Tibial nerve (tissue), 4 donors: Measurements from ENCODE around the gene DCPS. TPM values are rescaled to one million over a fixed set of nuclear protein-coding genes. Genes with fewer than 3 reads are reported as not detected.

Experiments
- DNase-seq, 2 donors: peaks; one replicate each; pipeline ENCODE4 v3.0.0-alpha.2; 2019; ENCODE audit warnings: low spot score in 2 of 2
- H3K27ac ChIP-seq, 4 donors: fragments of 200-600 bp; sonication (generic) in 3 of 4; one replicate each; pipeline ENCODE4 v1.5.1; 2017 to 2019; ENCODE audit warnings: mild to moderate bottlenecking in 1 of 4
- H3K27me3 ChIP-seq, 2 donors: fragments of 200-600 bp; sonication (generic) in 1 of 2; one replicate each; pipeline versions ENCODE4 v1.5.1 to v1.6.0; 2017 to 2019
- H3K36me3 ChIP-seq, 3 donors: fragments of 200-600 bp; sonication (generic); one replicate each; pipeline ENCODE4 v1.5.1; 2018 to 2019
- H3K4me1 ChIP-seq, 4 donors: fragments of 200-600 bp; sonication (generic) in 3 of 4; one replicate each; pipeline ENCODE4 v1.5.1; 2017 to 2019
- H3K4me3 ChIP-seq, 4 donors: fragments of 200-600 bp; sonication (generic) in 3 of 4; one replicate each; pipeline ENCODE4 v1.5.1; 2017 to 2019; ENCODE audit warnings: mild to moderate bottlenecking in 1 of 4, moderate library complexity in 1 of 4
- H3K9me3 ChIP-seq, 4 donors: fragments of 200-600 bp; sonication (generic) in 3 of 4; one replicate each; pipeline ENCODE4 v1.5.1; 2017 to 2019
- EP300 ChIP-seq, 2 donors: sonication (generic); formaldehyde crosslinking; IDR thresholded peaks; one replicate each; pipeline ENCODE4 v1.6.1; 2017; ENCODE audit warnings: antibody characterized with exemption in 2 of 2, mild to moderate bottlenecking in 1 of 2
- POLR2A ChIP-seq, 2 donors: fragments of 450-650 bp; IDR thresholded peaks; one replicate each; pipeline ENCODE4 v1.6.1; 2017; ENCODE audit warnings: antibody characterized with exemption in 2 of 2, mild to moderate bottlenecking in 2 of 2, moderate library complexity in 2 of 2
- WGBS, 2 donors: methylation state at CpG; one replicate each; pipeline ENCODE4 v1.1.5; 2018; 5-methylcytosine and 5-hydroxymethylcytosine counted together
- total RNA-seq, 4 donors: library from RNA; depleted of rRNA; stranded (reverse); fragments of >200 nt; gene quantifications; one replicate each; pipeline ENCODE4 v1.1.0, GENCODE V29; 2016
- TF ChIP-seq, protein P1 (sequence below), 5 experiments: fragments of 200-600 bp in 3 of 5; fragments of 450-650 bp in 2 of 5; sonication (generic) in 3 of 5; IDR thresholded peaks; one replicate each; pipeline ENCODE4 v1.5.1; 2016 to 2019; ENCODE audit warnings: antibody characterized with exemption in 5 of 5, mild to moderate bottlenecking in 3 of 5, moderate library complexity in 2 of 5

DCPS gene
- total RNA-seq, 4 donors from 2014 or later, result 7.1 to 16.4 (median 11.9) TPM

DNA sequence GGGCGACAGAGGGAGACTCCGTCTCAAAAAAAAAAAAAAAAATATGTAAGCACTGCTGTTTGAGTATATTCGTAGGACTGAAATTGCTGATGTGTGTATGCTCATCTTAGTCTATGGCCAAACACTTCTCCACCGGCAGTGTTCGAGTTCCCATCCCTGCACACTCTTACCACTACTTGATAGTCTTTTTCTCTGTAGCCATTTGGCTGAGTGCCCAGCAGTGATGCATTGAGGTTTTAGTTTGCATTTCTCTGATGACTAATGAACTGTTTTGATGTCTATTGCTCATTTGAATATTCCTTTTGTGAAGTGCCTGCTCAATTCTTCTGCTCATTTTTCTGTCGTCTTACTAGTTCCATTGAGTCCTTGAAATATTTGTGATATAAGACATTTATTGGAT is 19.0 kb upstream of the DCPS start:
- DNase-seq, result peak in 1 of 2 donors; percentile 54
- TF ChIP-seq EP300 (IDR thresholded peaks at IDR 0.05) (no peak), POLR2A (IDR thresholded peaks at IDR 0.05) (no peak)
- TF ChIP-seq, protein P1, sequence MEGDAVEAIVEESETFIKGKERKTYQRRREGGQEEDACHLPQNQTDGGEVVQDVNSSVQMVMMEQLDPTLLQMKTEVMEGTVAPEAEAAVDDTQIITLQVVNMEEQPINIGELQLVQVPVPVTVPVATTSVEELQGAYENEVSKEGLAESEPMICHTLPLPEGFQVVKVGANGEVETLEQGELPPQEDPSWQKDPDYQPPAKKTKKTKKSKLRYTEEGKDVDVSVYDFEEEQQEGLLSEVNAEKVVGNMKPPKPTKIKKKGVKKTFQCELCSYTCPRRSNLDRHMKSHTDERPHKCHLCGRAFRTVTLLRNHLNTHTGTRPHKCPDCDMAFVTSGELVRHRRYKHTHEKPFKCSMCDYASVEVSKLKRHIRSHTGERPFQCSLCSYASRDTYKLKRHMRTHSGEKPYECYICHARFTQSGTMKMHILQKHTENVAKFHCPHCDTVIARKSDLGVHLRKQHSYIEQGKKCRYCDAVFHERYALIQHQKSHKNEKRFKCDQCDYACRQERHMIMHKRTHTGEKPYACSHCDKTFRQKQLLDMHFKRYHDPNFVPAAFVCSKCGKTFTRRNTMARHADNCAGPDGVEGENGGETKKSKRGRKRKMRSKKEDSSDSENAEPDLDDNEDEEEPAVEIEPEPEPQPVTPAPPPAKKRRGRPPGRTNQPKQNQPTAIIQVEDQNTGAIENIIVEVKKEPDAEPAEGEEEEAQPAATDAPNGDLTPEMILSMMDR (IDR thresholded peaks at IDR 0.05), result no peak
- Histone ChIP-seq H3K27ac (no peak overlapping the region), H3K9me3 (no peaks in the 10 kb centered on the region), H3K36me3 (peaks cover 0 to 30% (median 0%) of the 10 kb centered on the region in 3 donors), H3K4me1 (peaks cover 0 to 36% (median 5%) of the 10 kb centered on the region in 4 donors), H3K27me3 (no peaks in the 10 kb centered on the region), H3K4me3 (no peak overlapping the region)
- 41% methylated on average over 6 of the region's 6 CpGs for WGBS, 2 donors

DNA sequence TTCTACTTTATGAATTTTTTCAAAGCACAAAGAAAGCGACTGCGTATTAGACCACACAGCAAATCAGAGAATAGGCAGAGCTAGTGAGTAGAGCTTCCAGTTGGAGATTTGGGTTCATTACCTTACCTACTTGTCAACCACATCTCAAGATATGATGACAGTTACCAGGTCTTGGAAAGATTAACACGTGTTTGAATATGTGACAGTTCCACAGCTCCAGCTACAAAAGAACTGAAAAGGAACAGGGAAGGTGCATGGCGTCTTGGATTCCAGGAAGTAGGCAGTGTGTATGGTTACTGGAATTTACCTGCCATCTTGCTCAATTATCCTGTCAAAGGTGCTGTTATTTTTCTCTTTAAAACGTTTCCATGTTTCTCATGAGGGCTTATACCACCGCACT is 15.6 kb upstream of the DCPS start:
- TF ChIP-seq, protein P1 (IDR thresholded peaks at IDR 0.05), result no peak
- TF ChIP-seq POLR2A (IDR thresholded peaks at IDR 0.05) (no peak), EP300 (IDR thresholded peaks at IDR 0.05) (no peak)
- no peak for DNase-seq
- 86 to 87% methylated on average over 6 of the region's 6 CpGs for WGBS, 2 donors
- Histone ChIP-seq H3K27me3 (no peaks in the 10 kb centered on the region), H3K4me3 (no peak overlapping the region), H3K9me3 (no peaks in the 10 kb centered on the region), H3K36me3 (peaks cover 0 to 62% (median 11%) of the 10 kb centered on the region in 3 donors), H3K4me1 (peaks cover 0 to 18% (median 2%) of the 10 kb centered on the region in 4 donors), H3K27ac (no peak overlapping the region)

DNA sequence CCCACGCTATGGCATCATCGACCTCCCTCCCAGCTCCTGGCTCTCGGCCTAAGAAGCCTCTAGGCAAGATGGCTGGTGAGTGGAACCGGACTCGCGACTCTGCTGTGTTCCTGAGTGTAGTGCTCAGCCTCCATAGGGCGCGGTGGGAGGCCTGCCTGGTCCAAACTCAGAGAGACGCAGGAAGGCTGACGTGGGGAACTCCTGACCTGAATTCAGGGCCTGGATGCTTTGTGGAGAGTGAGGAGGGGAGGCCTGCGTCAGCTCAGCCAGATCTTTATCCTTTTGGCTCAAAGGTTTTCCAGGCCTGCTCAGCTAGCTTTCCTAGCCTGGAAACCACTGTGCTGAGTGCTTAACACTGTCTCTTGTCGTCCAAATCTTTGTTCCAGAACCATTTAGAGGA is 13.0 kb upstream of the DCPS start:
- Histone ChIP-seq H3K9me3 (no peaks in the 10 kb centered on the region), H3K27me3 (no peaks in the 10 kb centered on the region), H3K36me3 (peaks cover 0 to 88% (median 15%) of the 10 kb centered on the region in 3 donors), H3K4me3 (no peak overlapping the region), H3K4me1 (no peaks in the 10 kb centered on the region), H3K27ac (peak overlapping the region in 2 of 4 donors; percentile 16 to 33)
- TF ChIP-seq, protein P1 (IDR thresholded peaks at IDR 0.05), result no peak
- no peak for TF ChIP-seq EP300 (IDR thresholded peaks at IDR 0.05)
- TF ChIP-seq POLR2A (IDR thresholded peaks at IDR 0.05), result no peak
- no peak for DNase-seq
- 60 to 67% methylated on average over 11 to 12 of the region's 12 CpGs for WGBS, 2 donors

DNA sequence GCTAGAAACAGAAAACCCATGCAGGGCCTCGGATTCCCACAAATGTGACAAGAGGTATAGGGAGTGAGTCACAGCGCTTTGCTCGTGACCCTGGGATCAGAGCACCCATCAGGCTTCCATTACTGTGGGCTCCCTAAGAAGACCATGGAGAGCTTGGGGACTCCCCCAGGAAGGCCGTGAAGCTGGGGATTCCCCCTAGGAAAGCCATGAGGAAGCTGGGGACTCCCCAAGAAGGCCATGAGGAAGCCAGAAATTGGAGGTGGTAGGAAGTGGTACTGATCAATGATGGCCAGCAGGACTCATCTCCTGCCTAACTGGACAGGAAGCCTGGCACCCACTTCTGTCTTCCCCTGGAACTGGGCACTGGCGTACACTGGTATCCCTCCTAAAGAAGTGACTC is 10.1 kb upstream of the DCPS start:
- no peaks in the 10 kb centered on the region for H3K9me3 ChIP-seq
- TF ChIP-seq, protein P1 (IDR thresholded peaks at IDR 0.05), result no peak
- no peak for TF ChIP-seq EP300 (IDR thresholded peaks at IDR 0.05)
- no peak for TF ChIP-seq POLR2A (IDR thresholded peaks at IDR 0.05)
- H3K27me3 ChIP-seq, result no peaks in the 10 kb centered on the region
- peaks cover 0 to 88% (median 15%) of the 10 kb centered on the region in 3 donors for H3K36me3 ChIP-seq
- DNase-seq, result no peak
- no peak overlapping the region for H3K27ac ChIP-seq
- no peaks in the 10 kb centered on the region for H3K4me1 ChIP-seq
- WGBS, 2 donors, result 72 to 77% methylated on average over 5 of the region's 5 CpGs
- H3K4me3 ChIP-seq, result no peak overlapping the region

DNA sequence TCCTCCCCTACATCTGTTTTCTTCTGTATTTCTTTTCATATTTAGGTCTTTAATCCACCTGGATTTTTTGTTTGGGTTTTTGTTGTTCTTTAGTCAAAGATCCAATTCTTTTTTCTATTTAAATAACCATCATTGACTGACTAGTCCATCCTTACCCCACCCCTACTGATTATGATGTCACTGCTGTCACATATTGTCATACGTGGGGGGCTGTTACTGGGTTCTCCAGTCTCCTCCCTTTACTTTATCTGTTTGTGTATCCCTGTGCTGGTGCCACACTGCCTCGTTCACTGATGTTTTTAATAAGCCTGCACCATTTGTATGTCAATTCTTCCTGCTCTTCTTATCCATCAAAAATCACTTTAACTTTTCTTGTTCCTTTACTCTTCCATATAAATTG is 6.9 kb upstream of the DCPS start:
- WGBS, 2 donors, result 60 to 71% methylated on average over 2 of the region's 2 CpGs
- H3K27ac ChIP-seq, result no peak overlapping the region
- H3K4me3 ChIP-seq, result no peak overlapping the region
- H3K9me3 ChIP-seq, result no peaks in the 10 kb centered on the region
- no peaks in the 10 kb centered on the region for H3K4me1 ChIP-seq
- H3K36me3 ChIP-seq, result peaks cover 0 to 83% (median 4%) of the 10 kb centered on the region in 3 donors
- H3K27me3 ChIP-seq, result no peaks in the 10 kb centered on the region
- TF ChIP-seq, protein P1 (IDR thresholded peaks at IDR 0.05), result no peak
- TF ChIP-seq EP300 (IDR thresholded peaks at IDR 0.05), result no peak
- no peak for TF ChIP-seq POLR2A (IDR thresholded peaks at IDR 0.05)
- DNase-seq, result no peak
